Hematopoietic multipotent progenitor cell treated with erythropoietin and hydrocortisone succinate and interleukin-3 and kit ligand, for 8 days (in vitro differentiated cells): Measurements from ENCODE around the gene CTPS2.
A peak's percentile ranks its signal among the peaks of the same experiment; 100 is the strongest.
"Not testable (repeated sequence)": the region's sequence is repeated elsewhere in the genome, so short reads cannot be mapped to it uniquely, and the experiment has no call there.

Experiments used
- DNase-seq: peaks from one replicate; pipeline ENCODE4 v3.0.0-alpha.2; 2015

CTPS2 gene

GRCh38 chrX:16651391-16652024, 61.0 kb downstream of the CTPS2 start:
- no peak for DNase-seq

GRCh38 chrX:16649858-16650257, 62.6 kb downstream of the CTPS2 start, which contains the start of gene S100G:
Gene S100G, plus strand, starts transcription at chrX:16650158. Its CDS starts 849 bp downstream, at chrX:16651007.
- no peak for DNase-seq

- no peak for DNase-seq
Measured at GRCh38 chrX:16646366-16647138, 65.9 kb downstream of the CTPS2 start.

GRCh38 chrX:16643176-16643575, 69.3 kb downstream of the CTPS2 start:
- no peak for DNase-seq

GRCh38 chrX:16640823-16641222, 71.6 kb downstream of the CTPS2 start:
- DNase-seq, result no peak

- DNase-seq, result peak; percentile 34
Measured at GRCh38 chrX:16639966-16640365, 72.5 kb downstream of the CTPS2 start.

GRCh38 chrX:16638533-16638932, 73.9 kb downstream of the CTPS2 start:
- DNase-seq, result no peak

GRCh38 chrX:16635596-16635995, 76.9 kb downstream of the CTPS2 start:
- DNase-seq, result peak; percentile 57

- DNase-seq, result no peak
Measured at GRCh38 chrX:16635040-16635439, 77.4 kb downstream of the CTPS2 start.

- DNase-seq, result peak; percentile 66
Measured at GRCh38 chrX:16633754-16634153, 78.7 kb downstream of the CTPS2 start.

GRCh38 chrX:16629909-16630308, 82.6 kb downstream of the CTPS2 start:
- peak; percentile 71 for DNase-seq

GRCh38 chrX:16628946-16629595, 83.4 kb downstream of the CTPS2 start:
- DNase-seq, result peak; percentile 95

GRCh38 chrX:16628511-16628910, 84.0 kb downstream of the CTPS2 start:
- not testable (repeated sequence) for DNase-seq

GRCh38 chrX:16619024-16619423, 93.4 kb downstream of the CTPS2 start:
- DNase-seq, result no peak

GRCh38 chrX:16618422-16618821, 94.0 kb downstream of the CTPS2 start:
- no peak for DNase-seq

- DNase-seq, result no peak
Measured at GRCh38 chrX:16617382-16617781, 95.1 kb downstream of the CTPS2 start.

GRCh38 chrX:16612257-16612897, 100.1 kb downstream of the CTPS2 start:
- DNase-seq, result no peak

GRCh38 chrX:16610654-16611053, 101.8 kb downstream of the CTPS2 start:
- DNase-seq, result not testable (repeated sequence)

GRCh38 chrX:16610121-16610621, 102.3 kb downstream of the CTPS2 start:
- DNase-seq, result no peak

- no peak for DNase-seq
Measured at GRCh38 chrX:16606142-16606720, 106.2 kb downstream of the CTPS2 start.

GRCh38 chrX:16604337-16604736, 108.1 kb downstream of the CTPS2 start:
- no peak for DNase-seq

- DNase-seq, result no peak
Measured at GRCh38 chrX:16603822-16604221, 108.6 kb downstream of the CTPS2 start.

- not testable (repeated sequence) for DNase-seq
Measured at GRCh38 chrX:16603235-16603634, 109.2 kb downstream of the CTPS2 start.
